OCI-M1 (cell line): Measurements from ENCODE around the gene GPRIN1.
"Not testable (repeated sequence)": the region's sequence is repeated elsewhere in the genome, so short reads cannot be mapped to it uniquely, and the experiment has no call there.

Experiments used
- DNase-seq: peaks from one replicate; lab custom pipeline; 2025; lab: John Stamatoyannopoulos, UW

Gene GPRIN1

GRCh38 chr5:176575066-176575465 lies 34.9 kb downstream of the GPRIN1 start:
- DNase-seq: no peak

- no peak for DNase-seq
Measured at GRCh38 chr5:176574297-176574591, 35.7 kb downstream of the GPRIN1 start.

GRCh38 chr5:176573564-176574296 lies 36.2 kb downstream of the GPRIN1 start:
- peak; percentile 73 for DNase-seq

- no peak for DNase-seq
Measured at GRCh38 chr5:176570044-176570443, 39.9 kb downstream of the GPRIN1 start.

- DNase-seq: no peak
Measured at GRCh38 chr5:176568657-176569056, 41.3 kb downstream of the GPRIN1 start.

GRCh38 chr5:176565760-176566288 lies 44.1 kb downstream of the GPRIN1 start:
- no peak for DNase-seq

GRCh38 chr5:176564002-176564401 lies 46.0 kb downstream of the GPRIN1 start:
- no peak for DNase-seq

- DNase-seq: no peak
Measured at GRCh38 chr5:176562189-176562588, 47.8 kb downstream of the GPRIN1 start.

GRCh38 chr5:176561259-176561658 lies 48.7 kb downstream of the GPRIN1 start:
- no peak for DNase-seq

- no peak for DNase-seq
Measured at GRCh38 chr5:176560364-176560763, 49.6 kb downstream of the GPRIN1 start.

DNA sequence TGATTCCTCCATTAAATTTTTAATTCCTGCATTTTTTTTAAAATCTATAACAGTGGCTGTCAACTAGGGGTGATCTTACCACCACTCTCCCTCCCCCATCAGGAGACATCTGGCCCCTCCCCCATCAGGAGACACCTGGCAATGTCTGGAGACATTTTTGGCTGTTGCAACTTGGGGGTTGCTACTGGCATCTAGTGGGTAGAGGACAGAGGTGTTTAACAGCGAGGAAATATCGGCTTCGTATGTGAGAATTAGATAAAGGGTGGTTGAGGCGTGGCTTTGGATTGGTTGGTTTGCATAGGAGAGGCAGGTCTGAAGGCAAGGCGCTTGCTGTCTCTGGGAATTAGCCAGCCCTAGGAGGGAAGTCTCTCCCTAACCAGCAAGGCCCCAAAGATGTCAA lies 50.3 kb downstream of the GPRIN1 start:
- peak; percentile 37 for DNase-seq

DNA sequence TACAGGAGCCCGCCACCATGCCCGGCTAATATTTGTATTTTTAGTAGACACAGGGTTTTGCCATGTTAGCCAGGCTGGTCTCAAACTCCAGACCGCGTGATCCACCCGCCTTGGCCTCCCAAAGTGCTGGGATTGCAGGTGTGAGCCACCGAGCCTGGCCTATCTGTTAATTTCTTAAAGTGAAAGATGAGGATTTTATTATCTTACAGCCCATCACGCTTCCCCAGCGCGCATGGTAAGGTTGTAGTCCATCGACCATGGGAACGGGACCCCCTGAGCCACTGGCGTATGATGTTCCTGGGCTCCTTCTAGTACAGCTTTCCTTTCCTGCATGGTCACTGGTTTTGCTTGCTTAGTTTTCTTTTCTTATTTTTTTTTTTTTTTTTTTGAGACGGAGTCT lies 52.1 kb downstream of the GPRIN1 start:
- DNase-seq: no peak

GRCh38 chr5:176553260-176554085 lies 56.5 kb downstream of the GPRIN1 start:
- DNase-seq: no peak

- no peak for DNase-seq
Measured at GRCh38 chr5:176552332-176552869, 57.6 kb downstream of the GPRIN1 start.

GRCh38 chr5:176550937-176551336 lies 59.0 kb downstream of the GPRIN1 start:
- DNase-seq: not testable (repeated sequence)

- no peak for DNase-seq
Measured at GRCh38 chr5:176550275-176550831, 59.6 kb downstream of the GPRIN1 start.

DNA sequence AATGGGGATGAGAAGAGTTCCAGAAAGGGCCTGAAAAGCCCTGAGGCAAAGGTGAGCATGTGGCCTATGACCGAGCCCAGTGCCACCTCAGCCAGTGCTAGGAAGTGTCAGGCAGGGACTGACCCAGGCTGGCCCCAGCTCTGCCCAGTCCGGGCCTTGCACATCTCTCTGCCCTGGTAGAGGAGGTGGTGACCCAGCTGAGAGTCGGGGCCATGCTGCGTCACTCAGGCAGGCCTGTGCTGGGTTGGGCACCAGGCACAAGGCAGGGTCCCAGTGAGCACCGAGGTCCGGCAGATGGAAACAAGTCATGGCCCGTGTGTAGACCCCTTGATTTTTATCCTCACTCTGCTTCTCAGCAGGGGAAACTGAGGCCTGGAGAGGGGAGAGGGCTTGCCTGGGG lies 60.1 kb downstream of the GPRIN1 start:
- no peak for DNase-seq

- DNase-seq: no peak
Measured at GRCh38 chr5:176548967-176549444, 61.0 kb downstream of the GPRIN1 start, which contains the start of gene CDHR2. Gene CDHR2 (plus strand): TSS chr5:176549342. CDS start chr5:176565353, 16,011 bp downstream.

- DNase-seq: no peak
Measured at GRCh38 chr5:176547802-176548201, 62.2 kb downstream of the GPRIN1 start.
